ENCODE data around the gene FGF22.

DNA sequence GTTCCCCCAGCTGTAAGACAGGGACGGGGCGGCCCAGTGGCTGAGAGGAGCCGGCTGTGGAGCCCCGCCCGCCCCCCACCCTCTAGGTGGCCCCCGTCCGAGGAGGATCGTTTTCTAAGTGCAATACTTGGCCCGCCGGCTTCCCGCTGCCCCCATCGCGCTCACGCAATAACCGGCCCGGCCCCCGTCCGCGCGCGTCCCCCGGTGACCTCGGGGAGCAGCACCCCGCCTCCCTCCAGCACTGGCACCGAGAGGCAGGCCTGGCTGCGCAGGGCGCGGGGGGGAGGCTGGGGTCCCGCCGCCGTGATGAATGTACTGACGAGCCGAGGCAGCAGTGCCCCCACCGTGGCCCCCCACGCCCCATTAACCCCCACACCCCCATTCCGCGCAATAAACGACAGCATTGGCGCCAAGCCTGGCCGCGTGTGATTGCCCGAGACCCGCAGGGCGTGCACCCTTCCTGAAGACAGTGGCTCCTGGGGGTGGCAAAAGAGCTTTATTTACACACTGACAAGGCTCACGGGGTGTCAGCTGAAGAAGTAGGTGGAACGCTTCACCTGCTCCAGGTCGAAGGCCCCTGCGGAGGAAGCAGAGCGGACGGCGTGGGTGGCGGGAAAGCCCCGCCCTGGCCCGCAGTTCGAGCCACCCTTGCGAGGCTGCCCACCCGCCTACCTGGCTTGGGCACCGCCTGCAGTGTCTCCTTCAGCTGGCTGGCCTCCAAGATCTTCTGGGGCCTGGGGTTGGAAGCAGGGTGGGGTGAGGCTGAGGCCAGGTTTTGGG lies 22.7 kb upstream of the FGF22 start:
- TF ChIP-seq, protein P1, sequence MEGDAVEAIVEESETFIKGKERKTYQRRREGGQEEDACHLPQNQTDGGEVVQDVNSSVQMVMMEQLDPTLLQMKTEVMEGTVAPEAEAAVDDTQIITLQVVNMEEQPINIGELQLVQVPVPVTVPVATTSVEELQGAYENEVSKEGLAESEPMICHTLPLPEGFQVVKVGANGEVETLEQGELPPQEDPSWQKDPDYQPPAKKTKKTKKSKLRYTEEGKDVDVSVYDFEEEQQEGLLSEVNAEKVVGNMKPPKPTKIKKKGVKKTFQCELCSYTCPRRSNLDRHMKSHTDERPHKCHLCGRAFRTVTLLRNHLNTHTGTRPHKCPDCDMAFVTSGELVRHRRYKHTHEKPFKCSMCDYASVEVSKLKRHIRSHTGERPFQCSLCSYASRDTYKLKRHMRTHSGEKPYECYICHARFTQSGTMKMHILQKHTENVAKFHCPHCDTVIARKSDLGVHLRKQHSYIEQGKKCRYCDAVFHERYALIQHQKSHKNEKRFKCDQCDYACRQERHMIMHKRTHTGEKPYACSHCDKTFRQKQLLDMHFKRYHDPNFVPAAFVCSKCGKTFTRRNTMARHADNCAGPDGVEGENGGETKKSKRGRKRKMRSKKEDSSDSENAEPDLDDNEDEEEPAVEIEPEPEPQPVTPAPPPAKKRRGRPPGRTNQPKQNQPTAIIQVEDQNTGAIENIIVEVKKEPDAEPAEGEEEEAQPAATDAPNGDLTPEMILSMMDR (IDR thresholded peaks at IDR 0.05), result no peak
- no peak for TF ChIP-seq EZH2 (IDR thresholded peaks at IDR 0.05; ENCODE audit: borderline replicate concordance, insufficient read depth, low read depth, low read length, poor library complexity, severe bottlenecking)

Measured in B cell (primary cell).